ENCODE results near the gene GGT5. TPM values are rescaled to one million over a fixed set of nuclear protein-coding genes. Genes with fewer than 3 reads are reported as not detected.
"Not testable (repeated sequence)": the region's sequence is repeated elsewhere in the genome, so short reads cannot be mapped to it uniquely, and the experiment has no call there.

Gene GGT5
- total RNA-seq, 1 donor from 2014 or later: 21.0 TPM

DNA sequence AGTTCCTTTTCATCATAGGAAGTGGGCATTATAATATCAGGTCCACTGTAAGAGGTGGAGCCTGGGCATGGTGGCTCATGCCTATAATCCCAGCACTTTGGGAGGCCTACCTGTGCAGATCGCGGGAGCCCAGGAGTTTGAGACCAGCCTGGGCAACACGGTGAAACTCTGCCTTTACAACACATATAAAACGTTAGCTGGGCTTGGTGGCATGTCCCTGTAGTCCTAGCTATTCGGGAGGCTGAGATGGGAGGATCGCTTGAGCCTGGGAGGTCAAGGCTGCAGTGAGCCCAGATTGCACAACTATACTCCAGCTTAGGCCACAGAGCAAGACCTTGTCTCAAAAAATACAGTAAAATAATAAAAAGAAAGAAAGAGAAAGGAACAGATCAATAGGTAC, 21.6 kb upstream of the GGT5 start:
- ATAC-seq (ENCODE audit: poor library complexity); DNase-seq; intact Hi-C loops (cut with DNase I): not testable (repeated sequence)

DNA sequence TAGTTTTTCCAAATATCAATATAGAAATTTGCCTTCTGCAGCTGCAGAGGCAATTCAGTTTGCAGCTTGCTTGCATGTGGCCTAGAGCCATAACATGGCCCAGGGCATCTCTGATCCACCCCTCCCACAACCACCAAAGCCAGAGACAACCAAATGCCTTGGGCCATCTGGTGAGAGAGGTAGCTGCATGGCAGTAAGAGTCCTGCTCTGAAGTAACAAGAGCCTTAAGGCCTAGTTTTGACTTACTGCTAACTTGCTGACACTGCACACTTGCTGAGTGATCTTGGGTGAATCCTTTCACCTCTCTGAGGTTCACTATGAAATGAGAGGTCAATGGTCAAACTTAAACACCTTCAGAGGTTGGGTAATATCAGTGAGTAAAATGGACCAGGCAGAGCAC, 20.9 kb upstream of the GGT5 start:
- DNase-seq (no peak), ATAC-seq (ENCODE audit: poor library complexity) (no peak)

DNA sequence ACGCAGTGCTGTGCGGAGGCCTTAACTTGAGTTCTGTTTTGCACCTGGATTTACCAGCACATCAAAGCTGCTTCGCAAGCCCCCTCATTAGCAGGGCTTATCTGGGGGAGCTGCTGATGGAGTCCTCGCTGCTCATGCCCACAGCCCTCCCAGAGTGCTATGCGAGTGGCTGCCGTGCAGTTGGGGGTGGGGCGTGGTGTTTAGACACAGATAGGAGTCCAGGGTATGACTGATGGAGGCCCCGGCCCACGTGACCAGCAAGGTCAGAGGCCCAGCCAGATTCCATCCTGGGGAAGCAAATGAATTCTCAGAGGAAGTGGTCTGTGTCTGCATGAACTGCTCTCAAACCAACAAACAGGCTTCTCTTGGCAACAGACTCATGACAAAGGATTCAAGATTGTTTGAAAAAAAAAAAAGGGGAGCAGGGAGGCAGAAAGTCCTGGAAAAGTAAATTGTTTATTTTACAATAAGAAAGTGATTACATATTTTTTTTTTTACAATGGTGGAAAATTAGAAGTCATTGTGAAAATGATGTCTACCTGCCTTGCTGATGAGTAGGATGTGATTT, 19.5 kb upstream of the GGT5 start:
- DNase-seq; ATAC-seq (ENCODE audit: poor library complexity); intact Hi-C loops (cut with DNase I): not testable (repeated sequence)

More for the DNA sequence above, 20.9 kb upstream of the GGT5 start:
- intact Hi-C loops (cut with DNase I): no loop called here

DNA sequence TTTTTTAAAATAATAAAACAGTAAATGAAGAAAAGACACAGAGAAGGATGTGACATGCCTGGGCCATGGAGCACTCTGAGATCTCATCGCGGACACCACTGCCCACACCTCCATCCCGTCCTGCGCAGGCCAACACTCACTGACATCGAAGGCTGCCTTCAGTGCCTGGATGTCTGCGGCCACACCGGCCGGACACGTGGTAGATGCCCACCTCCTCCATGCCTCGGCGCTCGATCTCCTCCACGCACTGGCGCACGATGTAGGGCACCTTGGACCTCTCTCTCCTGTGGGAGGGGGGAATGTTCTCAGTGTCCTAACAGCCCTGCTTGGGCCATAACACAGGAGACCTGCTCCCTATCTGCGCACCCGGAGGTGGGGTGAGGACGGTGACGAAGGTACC, 18.6 kb upstream of the GGT5 start:
- DNase-seq; ATAC-seq (ENCODE audit: poor library complexity); intact Hi-C loops (cut with DNase I): not testable (repeated sequence)

DNA sequence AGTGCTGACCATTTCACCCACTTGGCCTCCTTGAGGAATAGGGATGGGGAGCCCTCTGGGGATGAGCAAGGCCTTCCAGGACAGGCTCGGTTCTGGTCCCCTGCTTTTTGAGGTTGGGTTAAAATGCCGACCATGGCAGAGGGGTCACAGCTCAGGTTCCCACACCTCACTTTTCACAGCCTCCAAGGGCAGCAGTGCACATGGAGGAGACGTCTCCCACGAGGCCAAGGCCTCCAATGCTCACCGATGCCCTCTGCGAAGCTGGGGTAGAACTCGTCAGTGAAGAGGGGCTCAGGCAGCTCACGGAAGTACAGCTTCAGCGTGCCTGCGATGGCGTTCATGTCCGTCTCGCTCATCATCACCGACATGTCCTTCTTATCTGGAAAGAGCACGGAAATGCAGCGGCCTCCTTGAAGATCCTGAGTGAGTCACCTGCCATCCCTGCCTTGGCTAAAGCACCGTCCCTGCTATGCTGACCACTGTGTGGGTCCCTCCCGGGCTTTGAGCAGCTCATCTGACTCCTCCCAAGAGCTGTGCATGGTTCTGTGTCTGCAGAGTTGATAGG, 17.4 kb upstream of the GGT5 start:
- ATAC-seq (ENCODE audit: poor library complexity); DNase-seq; intact Hi-C loops (cut with DNase I): not testable (repeated sequence)

DNA sequence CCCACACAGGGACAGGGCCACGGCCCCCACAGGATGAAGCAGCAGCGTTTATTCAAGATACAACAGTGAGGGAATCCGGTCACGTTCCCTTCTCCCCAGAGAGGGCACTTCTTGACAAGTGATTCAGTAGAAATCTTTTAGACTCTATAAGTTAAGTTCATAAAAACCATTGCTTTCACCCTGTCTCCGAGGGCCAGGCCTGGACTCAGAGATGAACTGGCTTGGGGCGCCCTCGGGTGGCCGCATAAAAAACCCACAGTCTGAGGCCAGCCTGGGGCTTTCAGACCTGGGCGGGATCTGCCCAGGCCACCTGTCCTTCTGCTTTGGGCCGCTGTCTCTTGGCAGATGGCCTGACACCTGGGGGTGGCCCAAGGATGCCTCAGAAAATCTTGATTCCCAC, 14.6 kb upstream of the GGT5 start:
- ATAC-seq (ENCODE audit: poor library complexity); intact Hi-C loops (cut with DNase I): not testable (repeated sequence)
- peak; percentile 81 for DNase-seq

DNA sequence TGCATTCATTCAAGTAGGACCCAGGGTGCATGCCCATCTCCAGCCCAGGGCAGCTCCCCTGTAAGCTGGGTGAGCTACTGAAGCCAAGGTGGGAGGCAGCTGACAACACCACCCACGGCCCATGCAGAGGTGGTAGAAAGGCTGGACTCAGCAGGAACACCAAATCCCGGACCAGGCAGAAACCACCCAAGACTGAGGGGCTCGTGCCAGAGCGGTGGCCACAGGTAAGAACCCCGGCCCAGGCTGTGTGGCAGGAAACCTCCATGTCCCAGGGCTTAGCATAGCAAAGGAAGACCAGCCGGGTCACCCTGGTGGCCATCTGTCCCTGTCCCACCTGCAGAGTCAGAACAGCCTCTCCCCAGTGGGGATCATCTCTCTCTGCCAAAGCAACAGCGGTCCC, 11.9 kb upstream of the GGT5 start:
- ATAC-seq (ENCODE audit: poor library complexity); DNase-seq; intact Hi-C loops (cut with DNase I): not testable (repeated sequence)

DNA sequence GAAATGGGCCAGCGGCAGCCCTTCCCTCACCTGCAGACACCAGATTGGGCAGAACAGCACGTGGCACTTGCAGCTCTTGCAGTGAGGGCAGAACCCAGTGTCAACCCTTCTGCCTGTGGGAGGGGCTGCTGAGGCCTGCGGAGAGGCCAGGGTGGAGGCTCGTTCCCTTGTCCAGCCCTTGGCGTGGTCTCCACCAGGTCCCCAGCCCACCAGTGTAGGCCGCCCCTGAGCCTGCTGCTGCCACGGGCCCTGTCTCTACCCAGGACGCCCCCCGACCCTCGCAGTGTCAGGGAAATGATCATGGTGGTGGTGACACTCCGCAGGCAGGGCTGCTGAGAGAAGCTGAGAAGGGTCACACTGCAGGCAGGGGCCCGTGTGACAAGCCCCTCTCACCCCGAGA, 11.3 kb upstream of the GGT5 start:
- ATAC-seq (ENCODE audit: poor library complexity); DNase-seq: not testable (repeated sequence)

DNA sequence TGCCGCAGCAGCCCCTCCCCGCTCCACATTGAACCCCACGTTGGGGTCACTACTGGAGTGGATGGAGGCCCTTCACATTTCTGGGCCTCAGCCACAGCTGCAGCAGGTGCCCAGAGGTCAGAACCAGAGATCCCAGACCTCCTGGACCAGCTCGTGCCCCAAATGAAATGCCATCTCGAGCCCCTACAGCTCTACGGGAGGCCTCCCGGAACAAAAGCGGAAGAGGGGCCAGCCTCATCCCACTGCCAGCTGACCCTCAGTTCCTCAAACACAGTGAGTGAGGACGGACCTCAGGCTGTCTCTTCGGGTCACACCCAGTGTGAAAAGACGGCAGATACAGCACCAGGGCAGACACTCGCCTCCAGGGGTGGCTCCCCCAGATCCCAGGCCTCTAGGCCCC, 8.2 kb upstream of the GGT5 start:
- intact Hi-C loops (cut with DNase I); ATAC-seq (ENCODE audit: poor library complexity); DNase-seq: not testable (repeated sequence)

More for the DNA sequence above, 11.3 kb upstream of the GGT5 start:
- intact Hi-C loops (cut with DNase I): not testable (repeated sequence)

DNA sequence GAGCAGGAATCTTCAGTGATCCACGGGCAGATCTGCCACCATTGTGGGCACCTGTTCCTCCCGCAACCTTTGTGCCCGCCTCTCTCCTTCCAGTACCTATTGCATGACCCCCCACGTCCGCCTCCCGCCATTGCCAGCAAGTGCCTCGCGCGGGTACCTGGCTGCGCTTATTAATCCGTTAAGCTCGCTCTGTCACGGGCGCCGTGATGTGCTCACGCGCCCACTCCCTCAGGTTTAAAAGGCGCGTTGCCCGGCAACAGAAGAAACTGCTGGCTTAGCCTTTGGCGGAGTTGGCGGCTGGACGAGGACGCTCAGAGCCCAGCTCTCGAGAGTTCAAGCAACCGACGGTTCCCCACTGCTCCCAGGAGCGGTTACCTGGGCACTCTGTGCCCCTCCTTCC, 6.4 kb upstream of the GGT5 start:
- intact Hi-C loops (cut with DNase I); DNase-seq; ATAC-seq (ENCODE audit: poor library complexity): not testable (repeated sequence)

DNA sequence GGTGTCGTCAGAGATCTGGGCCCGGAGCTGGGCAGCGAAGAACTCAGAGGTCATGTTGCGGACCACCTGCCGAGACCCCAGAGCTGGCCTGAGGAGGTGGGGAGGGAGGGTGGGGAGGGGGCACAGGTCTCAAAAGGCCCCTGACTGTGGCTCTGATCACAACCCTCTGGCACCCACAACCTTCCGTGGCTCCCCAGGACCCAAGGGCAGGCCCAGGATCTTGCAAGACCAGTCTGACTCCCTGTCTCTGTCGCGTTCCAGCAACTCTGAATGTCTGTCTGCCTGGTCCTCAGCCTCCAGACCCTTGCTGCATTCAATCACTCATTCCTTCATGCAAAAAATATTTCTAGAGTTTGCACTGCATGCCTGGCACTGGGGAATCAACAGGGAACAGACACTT, 4.5 kb upstream of the GGT5 start:
- DNase-seq; intact Hi-C loops (cut with DNase I); ATAC-seq (ENCODE audit: poor library complexity): not testable (repeated sequence)

DNA sequence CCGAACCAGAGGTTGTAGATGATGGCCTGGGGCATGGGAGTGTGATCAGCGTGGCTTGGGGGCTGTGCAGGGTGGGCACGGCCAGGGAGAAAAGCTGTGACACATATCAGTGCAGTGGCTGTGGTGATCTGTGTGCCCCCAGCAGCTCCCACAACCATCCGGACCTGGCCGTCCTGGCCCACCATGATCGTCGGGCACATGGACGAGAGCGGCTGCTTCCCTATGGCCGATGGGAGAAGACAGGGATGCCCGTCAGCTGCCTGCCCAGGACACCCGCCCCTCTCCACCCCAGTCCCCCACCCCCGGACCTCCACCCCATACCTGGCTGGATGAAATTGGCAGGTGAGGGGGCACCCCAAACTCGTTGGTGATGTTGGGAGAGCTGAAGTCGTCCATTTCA, 3.7 kb upstream of the GGT5 start:
- intact Hi-C loops (cut with DNase I); ATAC-seq (ENCODE audit: poor library complexity); DNase-seq: not testable (repeated sequence)

DNA sequence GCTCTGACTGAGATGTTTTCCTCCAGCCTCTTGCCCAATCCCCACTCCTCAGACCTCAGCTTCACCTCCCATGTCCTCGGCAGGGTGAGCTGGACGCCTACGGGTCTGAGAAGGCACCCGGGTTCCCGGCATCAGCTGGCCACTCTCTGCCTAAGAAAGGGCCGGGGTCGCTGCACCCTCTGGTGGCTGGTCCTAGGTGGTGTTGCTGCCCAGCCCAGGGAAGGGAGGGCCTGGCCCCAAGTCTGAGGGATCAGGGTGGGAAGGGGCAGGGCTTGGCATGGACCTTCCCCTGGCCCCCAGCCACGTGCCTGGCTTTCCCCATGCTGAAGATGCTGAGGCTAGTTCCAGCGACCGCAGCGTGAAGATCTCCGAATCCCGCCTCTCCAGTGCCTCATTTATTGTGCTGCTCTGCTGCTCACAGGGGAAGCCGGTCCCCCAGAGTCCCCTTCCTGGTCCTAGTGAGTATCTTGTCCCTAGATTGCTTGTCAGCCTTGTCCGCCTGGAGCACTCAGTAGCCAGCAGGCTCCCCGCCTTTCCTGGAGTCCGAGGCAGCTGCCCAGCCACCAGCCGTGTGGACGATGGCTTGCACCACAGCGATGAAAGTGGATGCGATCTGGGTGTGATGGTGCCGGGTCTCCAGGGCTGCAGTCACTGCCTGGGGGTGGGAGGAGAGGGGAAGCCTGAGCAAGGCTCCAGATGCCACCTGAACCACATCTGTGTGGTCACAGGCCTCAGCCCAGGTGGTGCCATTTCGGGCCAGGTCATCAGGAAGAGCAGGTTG, 2.9 kb upstream of the GGT5 start:
- intact Hi-C loops (cut with DNase I): loop anchor here (2.0 kb wide), 1 partner anchor 49 kb away; no protein-coding TSS in a partner anchor
- ATAC-seq (ENCODE audit: poor library complexity) (peak; percentile 93), DNase-seq (peak; percentile 94)

DNA sequence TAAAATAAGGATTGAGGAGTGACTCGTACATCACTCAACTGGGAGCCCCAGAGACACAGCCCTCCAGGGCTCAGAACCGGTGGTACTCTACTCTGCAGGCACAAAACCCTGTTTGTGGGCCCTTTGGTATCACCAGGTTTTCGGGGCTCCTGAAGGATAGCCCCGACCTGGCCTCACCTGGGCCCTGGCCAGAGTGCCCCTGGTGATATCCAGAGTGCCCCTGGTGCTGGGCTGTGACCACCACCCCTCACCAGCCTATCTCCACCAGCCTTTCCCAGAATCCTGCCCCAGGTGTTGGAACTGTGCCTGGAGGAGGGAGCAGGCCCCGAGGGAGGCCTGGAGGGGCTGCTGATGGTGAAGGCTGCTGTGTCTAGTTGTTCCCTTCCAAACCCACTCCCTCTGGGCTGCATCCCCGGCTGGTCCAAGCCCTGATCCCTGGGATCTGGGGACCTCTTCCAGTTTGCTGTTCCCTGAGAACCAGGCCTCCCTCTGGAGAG, 2.2 kb upstream of the GGT5 start:
- intact Hi-C loops (cut with DNase I): loop anchor here (2.0 kb wide), 1 partner anchor 48 kb away; no protein-coding TSS in a partner anchor
- no peak for DNase-seq
- ATAC-seq (ENCODE audit: poor library complexity): peak; percentile 7

DNA sequence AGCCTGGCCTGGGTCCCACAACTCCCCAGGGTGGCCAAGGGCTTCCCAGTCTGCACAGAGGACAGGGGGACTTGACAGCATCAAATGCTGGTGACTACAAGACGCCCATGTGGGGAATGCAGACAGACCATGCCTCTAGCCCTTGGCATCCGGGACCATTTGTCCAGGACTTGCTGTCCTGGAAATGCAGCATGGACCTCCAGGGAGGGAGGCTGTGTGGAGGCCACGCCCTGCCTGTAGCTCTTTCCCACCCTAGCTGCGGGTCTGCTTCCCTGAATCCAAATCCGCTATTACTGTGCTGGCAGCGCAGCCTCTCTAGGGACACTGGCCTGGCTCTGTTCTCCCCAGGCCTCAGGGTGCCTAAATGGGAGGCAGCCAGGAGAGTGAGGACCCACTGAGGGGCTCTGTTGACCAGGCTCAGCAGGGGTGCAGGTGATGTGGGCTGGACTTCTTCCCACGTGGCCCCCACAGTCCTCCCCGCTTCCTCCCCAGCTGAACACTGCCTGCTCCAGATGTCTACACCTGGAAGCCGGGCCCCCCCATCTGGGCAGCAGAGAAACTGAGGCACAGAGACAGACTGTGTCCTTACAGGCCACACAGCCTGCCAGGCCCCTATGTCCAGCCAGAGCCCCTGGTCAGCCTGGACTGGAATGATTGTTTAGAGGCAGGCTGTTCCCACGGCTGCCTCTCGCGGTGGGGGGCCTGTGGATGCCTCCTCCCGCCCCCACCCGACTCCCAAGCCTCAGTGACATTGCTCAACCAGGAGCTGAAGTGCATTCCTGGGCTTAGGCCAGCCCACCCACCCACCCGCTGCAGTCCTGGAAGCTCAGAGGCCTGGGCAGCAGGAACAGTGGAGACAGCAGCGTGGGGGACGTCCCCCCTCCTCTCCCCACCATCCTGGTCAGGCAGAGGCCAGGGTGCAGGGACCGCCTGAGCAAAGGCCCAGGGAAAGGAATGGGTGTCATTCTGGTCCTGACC, 991 bp upstream of the GGT5 start:
- intact Hi-C loops (cut with DNase I): loop anchor here (2.0 kb wide), 1 partner anchor 47 kb away; no protein-coding TSS in a partner anchor
- DNase-seq: peak; percentile 92

DNA sequence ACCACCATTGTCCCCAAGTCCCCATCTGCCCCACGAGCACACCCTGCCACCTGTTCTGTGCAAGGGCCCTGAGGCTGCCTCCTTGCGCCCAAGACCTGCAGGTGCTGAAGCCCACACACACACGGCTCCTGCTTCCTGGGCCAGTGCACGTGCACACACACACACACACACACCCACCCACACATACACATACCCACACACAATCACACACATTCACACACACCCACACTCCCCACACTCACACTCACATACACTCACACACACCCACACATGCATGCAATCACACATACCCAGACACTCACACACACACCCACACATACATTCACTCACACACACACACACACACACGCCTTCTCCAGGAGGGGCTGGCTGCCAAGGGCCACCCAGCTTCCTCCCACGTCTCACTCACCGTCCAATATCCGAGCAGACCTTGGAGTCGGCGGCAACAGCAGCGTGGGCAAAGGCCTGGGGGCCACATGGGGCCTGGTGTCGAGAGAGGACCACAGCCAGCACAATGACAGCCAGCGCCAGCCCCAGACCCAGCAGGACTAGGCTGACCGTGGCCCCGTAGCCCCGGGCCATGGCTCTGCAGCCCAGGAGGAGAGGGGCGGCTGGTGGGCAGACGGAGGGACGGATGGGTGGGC, 616 bp downstream of the GGT5 start:
- ATAC-seq (ENCODE audit: poor library complexity): peak; percentile 25
- DNase-seq: peak; percentile 61
- intact Hi-C loops (cut with DNase I): no loop called here

More for the DNA sequence above, 991 bp upstream of the GGT5 start:
- ATAC-seq (ENCODE audit: poor library complexity): peak; percentile 83

DNA sequence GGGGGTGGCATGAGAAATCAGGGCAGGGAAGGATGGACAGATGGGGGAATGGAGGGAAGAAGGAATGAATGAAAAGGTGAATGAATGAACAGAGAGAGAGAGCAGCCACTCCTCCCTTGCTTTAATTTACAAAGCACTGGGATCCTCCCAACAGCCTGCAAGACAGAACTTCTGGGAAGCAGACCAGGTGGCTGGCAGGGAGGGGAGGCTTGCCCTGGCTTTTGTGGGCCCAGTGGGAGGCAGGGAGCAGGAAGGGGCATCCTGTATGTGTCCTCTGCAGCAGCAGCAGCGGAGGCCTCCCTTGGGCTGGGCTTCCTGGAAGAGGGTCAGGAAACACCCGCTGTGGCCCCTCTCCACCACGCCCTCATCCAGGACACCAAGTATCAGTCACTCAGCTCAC, 1.5 kb downstream of the GGT5 start:
- DNase-seq: peak; percentile 56
- ATAC-seq (ENCODE audit: poor library complexity); intact Hi-C loops (cut with DNase I): not testable (repeated sequence)

All from Right ventricle myocardium superior (tissue), 1 donor.